Coronary artery (tissue), 2 donors: ENCODE measurements around the gene ERC2.

Experiments used
- DNase-seq: peaks from one replicate; pipeline ENCODE4 v3.0.0-alpha.2; 2017; ENCODE audit warnings: low spot score
- H3K27ac ChIP-seq, 2 donors: fragments of 200-600 bp; sonication (generic); one replicate each; pipeline ENCODE4 v1.5.1; 2016 to 2019
- H3K4me3 ChIP-seq: fragments of 200-600 bp; sonication (generic); 2 replicates; pipeline ENCODE4 v1.5.1; 2016; ENCODE audit warnings: mild to moderate bottlenecking, moderate library complexity
- TF ChIP-seq, protein P1 (sequence below): fragments of 200-600 bp; sonication (generic); IDR thresholded peaks from one replicate; pipeline ENCODE4 v1.5.1; 2019; ENCODE audit warnings: antibody characterized with exemption

ERC2 gene

DNA sequence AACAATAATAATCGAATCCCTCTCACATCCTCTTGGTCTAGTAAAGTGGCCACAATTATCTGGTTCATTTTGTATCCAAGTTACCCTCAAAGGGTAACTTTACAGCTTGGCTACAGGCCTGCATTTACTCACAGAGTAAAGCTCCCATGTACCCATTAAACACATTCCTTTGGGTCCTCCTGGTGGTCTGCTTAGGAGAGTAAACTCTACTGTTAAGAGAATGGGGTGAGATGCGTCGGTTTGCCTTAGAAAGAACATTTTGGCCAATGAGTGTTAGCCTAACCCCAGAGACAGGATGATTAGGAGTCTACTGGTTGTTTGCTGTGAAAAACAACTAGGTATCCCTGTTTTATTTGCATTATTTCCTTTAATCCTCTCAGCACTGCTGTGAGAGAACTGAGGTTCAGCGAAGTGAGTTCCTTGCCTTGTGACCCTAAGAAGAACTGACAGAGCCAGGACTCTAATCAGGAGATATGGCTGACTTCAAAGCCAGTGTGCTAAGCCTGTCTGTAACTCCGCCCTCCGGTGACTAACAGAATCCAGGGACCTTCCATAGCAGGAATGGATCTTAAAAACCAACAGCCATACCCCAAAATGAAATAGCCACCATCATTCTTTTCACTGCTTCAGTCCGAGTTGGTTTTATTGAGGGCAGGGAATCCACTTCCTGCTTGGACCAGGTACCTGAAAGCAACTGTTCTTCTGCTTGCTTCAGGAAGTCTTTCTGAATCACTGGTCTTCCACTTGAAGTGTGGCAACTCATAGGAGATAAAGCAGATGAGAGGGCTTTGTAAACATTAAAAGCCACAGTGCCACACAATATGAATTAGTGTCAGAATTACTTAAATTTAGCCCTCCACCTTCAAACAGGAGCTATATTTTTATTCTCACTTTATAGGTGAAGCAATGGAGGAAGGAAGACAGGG lies 663.8 kb downstream of the ERC2 start:
- TF ChIP-seq, protein P1, sequence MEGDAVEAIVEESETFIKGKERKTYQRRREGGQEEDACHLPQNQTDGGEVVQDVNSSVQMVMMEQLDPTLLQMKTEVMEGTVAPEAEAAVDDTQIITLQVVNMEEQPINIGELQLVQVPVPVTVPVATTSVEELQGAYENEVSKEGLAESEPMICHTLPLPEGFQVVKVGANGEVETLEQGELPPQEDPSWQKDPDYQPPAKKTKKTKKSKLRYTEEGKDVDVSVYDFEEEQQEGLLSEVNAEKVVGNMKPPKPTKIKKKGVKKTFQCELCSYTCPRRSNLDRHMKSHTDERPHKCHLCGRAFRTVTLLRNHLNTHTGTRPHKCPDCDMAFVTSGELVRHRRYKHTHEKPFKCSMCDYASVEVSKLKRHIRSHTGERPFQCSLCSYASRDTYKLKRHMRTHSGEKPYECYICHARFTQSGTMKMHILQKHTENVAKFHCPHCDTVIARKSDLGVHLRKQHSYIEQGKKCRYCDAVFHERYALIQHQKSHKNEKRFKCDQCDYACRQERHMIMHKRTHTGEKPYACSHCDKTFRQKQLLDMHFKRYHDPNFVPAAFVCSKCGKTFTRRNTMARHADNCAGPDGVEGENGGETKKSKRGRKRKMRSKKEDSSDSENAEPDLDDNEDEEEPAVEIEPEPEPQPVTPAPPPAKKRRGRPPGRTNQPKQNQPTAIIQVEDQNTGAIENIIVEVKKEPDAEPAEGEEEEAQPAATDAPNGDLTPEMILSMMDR, result no peak
- no peak for DNase-seq
- Histone ChIP-seq H3K27ac (no peak overlapping the region), H3K4me3 (no peak overlapping the region)

DNA sequence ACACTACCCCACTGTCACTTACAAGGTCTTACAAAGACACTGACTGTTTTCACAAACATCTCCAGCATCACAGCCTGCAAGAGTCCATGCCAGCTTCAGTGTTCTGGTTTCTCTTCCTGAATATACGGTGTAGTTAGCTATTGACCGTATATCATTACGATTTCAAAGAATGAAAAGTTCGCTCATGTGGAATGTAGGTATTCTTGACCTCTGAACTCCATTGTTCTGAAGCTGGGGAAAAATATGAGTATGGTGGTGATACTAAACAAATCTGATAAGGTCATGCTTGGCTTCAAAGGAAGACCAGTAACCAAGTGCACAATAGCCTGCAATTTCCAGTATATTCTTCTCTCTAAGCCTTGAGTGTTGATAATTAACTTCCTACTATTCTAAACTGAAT lies 665.5 kb downstream of the ERC2 start:
- TF ChIP-seq, protein P1, result no peak
- Histone ChIP-seq H3K4me3 (no peak overlapping the region), H3K27ac (no peak overlapping the region)
- DNase-seq, result no peak

DNA sequence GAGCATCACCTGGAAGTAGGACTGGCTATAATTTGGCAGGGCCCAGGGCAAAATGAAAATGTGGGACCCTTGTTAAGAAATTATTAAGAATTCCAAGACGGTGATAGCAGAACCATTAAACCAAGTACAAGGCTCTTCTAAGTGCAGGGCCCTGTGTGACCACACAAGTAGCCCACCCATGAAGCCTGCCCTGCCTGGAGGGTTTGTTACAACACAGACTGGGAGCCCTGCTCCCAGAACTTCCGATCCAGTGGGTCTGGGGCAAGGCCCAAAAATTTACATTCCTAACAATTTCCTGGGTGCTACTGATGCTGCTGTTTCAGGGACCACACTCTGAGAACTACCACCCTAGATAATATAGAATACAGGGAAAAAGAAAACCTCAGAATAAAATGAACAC lies 666.6 kb downstream of the ERC2 start:
- TF ChIP-seq, protein P1, result no peak
- no peak overlapping the region for H3K4me3 ChIP-seq
- DNase-seq, result no peak
- no peak overlapping the region for H3K27ac ChIP-seq

DNA sequence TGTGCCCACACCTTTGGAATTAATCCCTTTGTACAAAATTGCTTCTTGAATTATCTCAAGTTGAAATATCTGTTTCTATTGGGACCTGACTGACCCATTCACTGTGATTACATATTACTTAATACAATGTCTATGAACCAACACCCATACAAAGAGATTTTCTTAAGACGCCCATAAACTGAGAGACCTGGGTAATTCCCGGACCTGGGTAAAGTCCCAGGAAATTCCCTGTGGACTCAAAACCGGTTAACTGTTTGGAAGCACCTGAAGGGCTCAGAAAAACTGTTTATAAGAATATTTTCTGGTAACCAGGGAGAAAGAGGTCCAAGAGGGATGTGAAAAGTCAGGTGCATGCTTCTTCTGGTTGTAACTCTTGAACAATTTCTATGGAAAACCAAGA lies 667.2 kb downstream of the ERC2 start:
- no peak for DNase-seq
- Histone ChIP-seq H3K27ac (no peak overlapping the region), H3K4me3 (no peak overlapping the region)
- TF ChIP-seq, protein P1, result no peak

DNA sequence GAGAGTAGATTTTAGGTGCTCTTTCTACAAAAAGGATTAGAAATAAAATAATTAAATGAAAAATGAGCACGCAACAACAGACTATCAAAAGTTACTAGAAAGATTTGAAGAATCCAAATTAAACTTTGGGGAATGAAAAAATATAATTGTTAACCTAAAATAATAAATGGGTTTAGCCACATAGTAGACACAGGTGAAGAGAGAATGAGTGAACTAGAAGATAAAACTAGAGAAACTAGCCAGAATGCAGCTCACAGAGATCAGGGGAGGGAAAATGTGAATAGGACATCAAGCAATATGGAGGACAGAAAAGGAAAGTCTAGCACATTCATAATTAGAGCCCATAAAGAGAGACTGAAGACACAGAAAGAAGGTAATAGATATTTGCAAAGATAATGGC lies 670.5 kb downstream of the ERC2 start:
- no peak overlapping the region for H3K27ac ChIP-seq
- H3K4me3 ChIP-seq, result no peak overlapping the region
- DNase-seq, result no peak
- TF ChIP-seq, protein P1, result no peak

DNA sequence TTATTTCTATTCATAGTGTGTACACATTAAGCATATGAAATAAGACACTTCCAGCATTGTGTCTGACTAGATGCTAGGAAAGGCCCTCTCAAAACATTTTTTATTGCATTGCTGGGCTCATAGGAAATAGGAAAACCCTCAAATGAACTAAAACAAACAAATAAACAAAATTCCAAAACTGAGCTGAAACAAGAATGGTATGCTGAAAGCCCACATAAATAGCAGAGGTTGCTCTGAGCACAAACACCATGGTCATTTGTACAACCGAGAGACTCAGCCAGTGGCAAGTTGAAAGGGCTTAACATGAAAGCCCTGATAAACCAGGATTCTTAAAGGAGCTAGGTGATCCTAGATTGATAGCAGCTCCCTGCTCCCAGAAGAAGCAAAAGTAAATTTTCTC lies 671.2 kb downstream of the ERC2 start:
- no peak overlapping the region for H3K4me3 ChIP-seq
- no peak overlapping the region for H3K27ac ChIP-seq
- no peak for DNase-seq
- TF ChIP-seq, protein P1, result no peak

DNA sequence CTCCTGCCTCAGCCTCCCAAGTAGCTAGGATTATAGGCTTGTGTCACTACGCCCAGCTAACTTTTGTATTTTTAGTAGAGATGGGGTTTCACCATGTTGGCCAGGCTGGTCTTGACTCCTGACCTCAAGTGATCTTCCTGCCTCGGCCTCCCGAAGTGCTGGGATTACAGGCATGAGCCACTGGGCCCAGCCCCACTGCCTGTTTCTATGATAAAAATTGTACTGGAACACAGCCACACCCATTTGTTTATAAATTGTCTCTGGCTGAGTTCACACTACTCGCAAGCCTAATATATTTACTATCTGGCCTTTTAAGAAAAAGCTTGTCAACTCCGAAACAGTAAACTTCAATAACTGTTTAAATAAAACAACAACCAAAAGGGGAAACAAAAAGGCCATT lies 671.7 kb downstream of the ERC2 start:
- H3K27ac ChIP-seq, result no peak overlapping the region
- TF ChIP-seq, protein P1, result no peak
- H3K4me3 ChIP-seq, result no peak overlapping the region
- no peak for DNase-seq
